HG02798 (cell line): Measurements from ENCODE around the gene METAP1.
"Not testable (repeated sequence)": the region's sequence is repeated elsewhere in the genome, so short reads cannot be mapped to it uniquely, and the experiment has no call there.

Experiments used
- ATAC-seq: cut with Tn5 transposase; IDR thresholded peaks from one replicate; pipeline ENCODE4 v1.9.1; 2021; ENCODE audit warnings: mild to moderate bottlenecking; ENCODE audit not compliant: unreplicated experiment, poor library complexity

The METAP1 gene

GRCh38 chr4:99088481-99089365 lies 93.2 kb downstream of the METAP1 start, which contains the start of gene ADH5:
Gene ADH5, minus strand, starts transcription at chr4:99088788. Its CDS starts 88 bp downstream, at chr4:99088700.
- peak; percentile 95 for ATAC-seq

GRCh38 chr4:99090481-99091215 lies 95.1 kb downstream of the METAP1 start:
- ATAC-seq, result no peak

- ATAC-seq, result no peak
Measured at GRCh38 chr4:99091216-99091575, 95.7 kb downstream of the METAP1 start.

- ATAC-seq, result not testable (repeated sequence)
Measured at GRCh38 chr4:99091841-99092240, 96.3 kb downstream of the METAP1 start.

- ATAC-seq, result no peak
Measured at GRCh38 chr4:99099311-99099710, 103.8 kb downstream of the METAP1 start.

- not testable (repeated sequence) for ATAC-seq
Measured at GRCh38 chr4:99099814-99100213, 104.3 kb downstream of the METAP1 start.

- ATAC-seq, result no peak
Measured at GRCh38 chr4:99100876-99101275, 105.4 kb downstream of the METAP1 start.

GRCh38 chr4:99102634-99103033 lies 107.1 kb downstream of the METAP1 start:
- no peak for ATAC-seq

- no peak for ATAC-seq
Measured at GRCh38 chr4:99103166-99103565, 107.6 kb downstream of the METAP1 start.

- no peak for ATAC-seq
Measured at GRCh38 chr4:99104153-99104552, 108.6 kb downstream of the METAP1 start.

GRCh38 chr4:99109286-99109685 lies 113.8 kb downstream of the METAP1 start:
- not testable (repeated sequence) for ATAC-seq
